ENCODE measurements around the gene TRIM7. TPM values are rescaled to one million over a fixed set of nuclear protein-coding genes. Genes with fewer than 3 reads are reported as not detected.
A peak's percentile ranks its signal among the peaks of the same experiment; 100 is the strongest.

Gene TRIM7
- total and polyA plus RNA-seq, 9 of the 15 experiments (the other 6 are each of a cell fraction or from before 2014, with no cell fraction given), result 2.6 to 14.9 (median 8.9) TPM

- TF ChIP-seq ZNF830 (CRISPR knock-in tag; IDR thresholded peaks at IDR 0.05), result no peak
- TF ChIP-seq ZNF589 (CRISPR knock-in tag; IDR thresholded peaks at IDR 0.05; ENCODE audit: low read depth), result 0 out of 2 replicates have a peak, but pooled peaks have one; percentile 40
- TF ChIP-seq ZSCAN32 (CRISPR knock-in tag; IDR thresholded peaks at IDR 0.05), result no peak
- no peak for TF ChIP-seq STAT5A (IDR thresholded peaks at IDR 0.05; ENCODE audit: borderline replicate concordance, low read length)
- TF ChIP-seq DNMT1 (IDR thresholded peaks at IDR 0.05), result no peak
- peak; percentile 33 for TF ChIP-seq HMGN3 (IDR thresholded peaks at IDR 0.05; ENCODE audit: borderline replicate concordance, extremely low read depth, insufficient read length, low read depth, low read length)
- no peak for TF ChIP-seq POLR2B (IDR thresholded peaks at IDR 0.05; ENCODE audit: low read depth, partially characterized antibody)
- peak in 1 of 2 experiments; percentile 56; a peak in 1 of 4 replicates for TF ChIP-seq HDAC1 (IDR thresholded peaks at IDR 0.05)
- TF ChIP-seq RFX5 (IDR thresholded peaks at IDR 0.05; ENCODE audit: low read depth, low read length), result no peak
- no peak for TF ChIP-seq MYBL2 (IDR thresholded peaks at IDR 0.05; ENCODE audit: low read depth)
- no peak for TF ChIP-seq MYBL2 (CRISPR knock-in tag; IDR thresholded peaks at IDR 0.05; ENCODE audit: borderline replicate concordance)
- TF ChIP-seq ZEB2 (IDR thresholded peaks at IDR 0.05), result peak; percentile 60; the same call in 1 of the 2 replicates
- TF ChIP-seq ZNF407 (IDR thresholded peaks at IDR 0.05; ENCODE audit: low read depth), result no peak
- TF ChIP-seq U2AF2 (optimal IDR thresholded peaks at IDR 0.05; ENCODE audit: low read depth, low read length), result no peak
- TF ChIP-seq GATAD2B (IDR thresholded peaks at IDR 0.05; ENCODE audit: borderline replicate concordance), result no peak
- TF ChIP-seq KLF10 (CRISPR knock-in tag; IDR thresholded peaks at IDR 0.05), result no peak
- no peak for TF ChIP-seq FOXM1 (IDR thresholded peaks at IDR 0.05; ENCODE audit: low read depth)
- TF ChIP-seq FOXM1 (CRISPR knock-in tag; IDR thresholded peaks at IDR 0.05; ENCODE audit: low read depth), result no peak
- peak; percentile 54 for TF ChIP-seq RBFOX2 (IDR thresholded peaks at IDR 0.05; ENCODE audit: low read depth, low read length)
- 0 out of 2 replicates have a peak, but pooled peaks have one; percentile 48 for TF ChIP-seq NR2C2 (CRISPR knock-in tag; IDR thresholded peaks at IDR 0.05)
- no peak for TF ChIP-seq NR2C2 (tag; IDR thresholded peaks at IDR 0.05)
Observed at GRCh38 chr5:181217111-181217802, 12.3 kb upstream of the TRIM7 start (continued).
